Bone marrow (tissue), 2 donors: Measurements from ENCODE around the gene SND1.

Experiments
- DNase-seq, 2 donors: peaks; one replicate each; lab custom pipeline; 2025; lab: John Stamatoyannopoulos, UW

The SND1 gene

GRCh38 chr7:127932496-127932895 lies 280.5 kb downstream of the SND1 start:
- no peak for DNase-seq

GRCh38 chr7:127933146-127933545 lies 281.2 kb downstream of the SND1 start:
- DNase-seq: no peak

- no peak for DNase-seq
These were observed 282.7 kb downstream of the SND1 start for GRCh38 chr7:127934711-127935110.

GRCh38 chr7:127935847-127936376 lies 283.9 kb downstream of the SND1 start:
- DNase-seq: no peak

- no peak for DNase-seq
These were observed 285.2 kb downstream of the SND1 start for GRCh38 chr7:127937066-127937680.

- DNase-seq: no peak
These were observed 286.6 kb downstream of the SND1 start for GRCh38 chr7:127938588-127938987.

- no peak for DNase-seq
These were observed 288.6 kb downstream of the SND1 start for GRCh38 chr7:127940381-127941160.

GRCh38 chr7:127941476-127942210 lies 289.6 kb downstream of the SND1 start:
- no peak for DNase-seq

GRCh38 chr7:127943541-127944521 lies 291.8 kb downstream of the SND1 start:
- no peak for DNase-seq

- DNase-seq: no peak
These were observed 294.1 kb downstream of the SND1 start for GRCh38 chr7:127946111-127946510.

GRCh38 chr7:127946847-127947246 lies 294.9 kb downstream of the SND1 start:
- DNase-seq: no peak

- DNase-seq: no peak
These were observed 296.3 kb downstream of the SND1 start for GRCh38 chr7:127948312-127948711.

- no peak for DNase-seq
These were observed 296.9 kb downstream of the SND1 start for GRCh38 chr7:127948930-127949329.

GRCh38 chr7:127949769-127950222 lies 297.8 kb downstream of the SND1 start:
- no peak for DNase-seq

GRCh38 chr7:127950233-127950935 lies 298.4 kb downstream of the SND1 start:
- no peak for DNase-seq

- no peak for DNase-seq
These were observed 301.7 kb downstream of the SND1 start for GRCh38 chr7:127953423-127954356.

- no peak for DNase-seq
These were observed 302.4 kb downstream of the SND1 start for GRCh38 chr7:127954357-127954748.

GRCh38 chr7:127955051-127955531 lies 303.1 kb downstream of the SND1 start:
- no peak for DNase-seq

GRCh38 chr7:127957886-127958285 lies 305.9 kb downstream of the SND1 start:
- no peak for DNase-seq
